HL-60/S4 (cell line): ENCODE data around the gene B2M.

Experiments used
- in situ Hi-C: fragments of 300-500 bp; cut with MboI; formaldehyde crosslinking; loops from 2 replicates; pipeline ENCODE4 v1.14.3; 2022; ENCODE audit warnings: low sequenced_read_pairs

Gene B2M

GRCh38 chr15:44763848-44764247 is 52.5 kb downstream of the B2M start:
- in situ Hi-C loops: no loop called here

- in situ Hi-C loops: no loop called here
Measured at GRCh38 chr15:44765036-44765435, 53.7 kb downstream of the B2M start.
